SKM-1 (cell line): ENCODE measurements around the gene CRTC1.

Source experiments
- DNase-seq: peaks from one replicate; lab custom pipeline; 2025; ENCODE audit not compliant: unreplicated experiment; lab: John Stamatoyannopoulos, UW

CRTC1 gene

GRCh38 chr19:18651733-18652132 lies 31.7 kb upstream of the CRTC1 start:
- no peak for DNase-seq

GRCh38 chr19:18653853-18654252 lies 29.6 kb upstream of the CRTC1 start:
- DNase-seq, result no peak

- no peak for DNase-seq
Measured at GRCh38 chr19:18654469-18654868, 29.0 kb upstream of the CRTC1 start.

DNA sequence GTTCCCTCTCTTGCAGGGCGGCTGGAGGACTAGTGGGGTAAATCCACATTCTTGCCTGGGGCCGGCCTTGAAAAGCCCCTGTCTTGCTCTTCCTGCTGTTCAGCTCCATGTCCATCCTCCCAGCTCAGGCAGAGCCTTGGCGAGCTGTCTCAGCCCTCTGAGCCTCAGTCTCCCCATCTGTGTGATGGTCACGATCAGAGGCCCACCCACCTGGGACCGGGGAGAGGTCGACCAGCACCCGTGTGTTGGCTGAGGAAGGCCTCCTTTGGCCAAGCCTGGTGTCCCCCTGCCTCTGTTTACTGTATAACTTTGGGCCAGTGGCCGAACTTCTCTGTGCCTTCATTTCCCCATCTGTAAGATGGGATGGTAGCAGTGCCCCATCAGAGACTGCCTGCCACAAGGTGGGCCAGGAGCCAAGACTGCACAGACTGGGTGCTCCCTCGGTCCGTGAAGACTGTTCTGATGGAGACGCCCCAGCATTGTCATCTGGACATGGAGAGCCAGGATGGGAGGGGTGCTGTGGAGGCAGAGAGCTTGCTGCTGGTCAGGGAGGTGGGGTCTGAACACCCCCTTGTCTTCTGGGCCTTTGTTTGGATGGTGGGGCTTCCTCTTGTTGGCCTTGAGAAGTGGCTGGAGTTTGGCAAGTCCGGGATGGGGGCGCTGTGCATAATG lies 28.2 kb upstream of the CRTC1 start:
- DNase-seq, result no peak

- no peak for DNase-seq
Measured at GRCh38 chr19:18656337-18657086, 27.0 kb upstream of the CRTC1 start.

DNA sequence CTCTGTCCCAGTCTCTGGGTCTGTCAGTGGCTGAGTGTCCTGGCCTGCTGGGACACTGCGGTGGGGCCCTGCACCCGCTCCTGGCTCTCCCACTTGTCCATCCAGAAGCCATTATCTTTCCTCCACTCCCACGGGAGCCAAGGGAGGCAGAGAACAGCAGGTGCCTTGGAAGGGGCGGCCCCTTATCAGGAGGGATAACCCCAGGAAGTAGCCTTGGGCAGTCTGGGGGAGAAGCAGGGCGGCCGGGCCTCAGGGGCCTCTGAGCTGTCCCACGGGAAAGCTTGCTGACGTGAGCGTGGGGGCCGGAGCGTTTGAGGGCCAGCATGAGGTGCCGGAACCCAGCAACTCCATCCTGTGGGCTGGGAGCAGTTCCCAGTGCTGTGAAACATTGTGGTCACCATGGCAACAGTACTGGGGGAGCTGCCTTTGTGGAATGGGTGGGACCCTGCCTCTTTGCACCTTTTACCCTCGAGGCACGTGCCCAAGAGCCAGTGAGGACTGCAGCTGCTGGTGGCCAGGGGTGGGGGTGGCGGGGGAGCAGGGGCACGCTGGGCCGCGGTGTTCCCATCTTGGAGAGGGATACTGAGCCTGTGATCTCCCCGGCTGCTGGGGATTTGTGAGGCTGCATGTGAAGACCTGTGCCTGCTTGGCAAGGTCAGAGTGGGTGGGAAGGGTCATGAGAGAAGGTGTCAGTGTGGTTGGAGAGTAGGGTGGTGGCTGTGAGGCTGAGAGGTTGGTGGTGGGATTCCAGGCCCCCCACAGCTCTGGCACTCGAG lies 25.7 kb upstream of the CRTC1 start:
- DNase-seq, result no peak

GRCh38 chr19:18658366-18658855 lies 25.1 kb upstream of the CRTC1 start:
- DNase-seq, result no peak

DNA sequence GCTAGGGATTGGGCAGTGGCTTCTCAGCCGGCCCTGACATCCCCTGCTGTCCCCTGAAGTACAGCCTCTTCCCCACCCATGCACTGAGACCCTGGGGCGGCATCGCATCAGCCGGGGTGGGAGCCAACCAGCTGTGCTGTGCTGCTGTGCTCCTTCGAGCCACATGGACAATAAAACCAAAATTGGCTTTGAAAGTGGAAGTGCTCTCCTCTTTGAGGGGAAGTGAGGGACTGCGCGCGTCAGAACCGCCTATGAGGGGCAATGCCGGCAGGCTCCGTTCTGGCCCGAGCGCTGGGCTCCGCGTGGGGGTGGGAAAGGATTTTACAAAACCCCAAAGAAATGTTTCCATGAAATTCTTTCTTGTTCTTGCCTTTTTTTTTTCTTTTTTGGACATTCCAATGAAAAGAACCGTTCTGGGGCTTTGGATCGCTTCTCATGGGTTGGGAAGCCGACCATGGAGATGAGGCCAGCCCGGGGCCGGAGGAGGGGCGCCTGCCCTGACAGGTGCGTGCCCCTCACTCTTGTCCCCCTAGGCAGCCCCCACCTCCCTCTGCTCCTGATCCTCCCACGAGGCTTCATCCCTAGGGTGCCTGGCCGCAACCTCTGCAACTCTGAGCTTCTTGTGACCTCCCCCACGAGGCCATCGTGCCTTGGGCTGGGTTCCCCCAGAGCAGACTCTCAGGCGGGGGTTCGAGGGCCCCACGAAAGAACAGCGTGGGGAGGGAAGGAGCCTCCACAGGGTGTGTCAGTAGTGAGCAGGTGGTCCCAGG lies 24.0 kb upstream of the CRTC1 start:
- no peak for DNase-seq

- no peak for DNase-seq
Measured at GRCh38 chr19:18660051-18660910, 23.2 kb upstream of the CRTC1 start.

GRCh38 chr19:18660939-18661670 lies 22.4 kb upstream of the CRTC1 start:
- no peak for DNase-seq

- no peak for DNase-seq
Measured at GRCh38 chr19:18662972-18663732, 20.3 kb upstream of the CRTC1 start.

DNA sequence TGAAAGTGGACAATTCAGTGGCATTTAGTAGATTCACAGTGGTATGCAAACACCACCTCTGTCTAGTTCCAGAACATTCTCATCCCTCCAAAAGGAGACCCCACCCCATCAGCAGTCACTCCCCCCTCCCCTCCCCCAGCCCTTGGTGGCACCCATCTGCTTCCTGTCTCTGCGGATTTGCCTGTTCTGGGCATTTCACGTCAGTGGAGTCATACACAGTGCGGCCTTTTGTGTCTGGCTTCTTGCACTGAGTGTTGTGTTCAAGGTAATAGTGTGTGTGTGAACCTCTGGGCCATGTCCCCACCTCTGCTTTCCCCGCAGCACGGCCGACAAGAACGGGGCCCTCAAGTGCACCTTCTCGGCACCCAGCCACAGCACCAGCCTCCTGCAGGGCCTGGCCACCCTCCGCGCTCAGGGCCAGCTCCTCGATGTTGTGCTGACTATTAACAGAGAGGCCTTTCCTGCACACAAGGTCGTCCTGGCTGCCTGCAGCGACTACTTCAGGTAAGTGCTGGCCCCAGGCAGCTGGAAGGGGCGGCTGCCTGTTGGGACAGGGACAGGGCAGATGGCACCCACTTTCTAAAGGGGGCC lies 19.4 kb upstream of the CRTC1 start:
- no peak for DNase-seq

GRCh38 chr19:18665771-18666202 lies 17.7 kb upstream of the CRTC1 start:
- no peak for DNase-seq

GRCh38 chr19:18666317-18666716 lies 17.2 kb upstream of the CRTC1 start:
- DNase-seq, result no peak

- no peak for DNase-seq
Measured at GRCh38 chr19:18666784-18667183, 16.7 kb upstream of the CRTC1 start.

DNA sequence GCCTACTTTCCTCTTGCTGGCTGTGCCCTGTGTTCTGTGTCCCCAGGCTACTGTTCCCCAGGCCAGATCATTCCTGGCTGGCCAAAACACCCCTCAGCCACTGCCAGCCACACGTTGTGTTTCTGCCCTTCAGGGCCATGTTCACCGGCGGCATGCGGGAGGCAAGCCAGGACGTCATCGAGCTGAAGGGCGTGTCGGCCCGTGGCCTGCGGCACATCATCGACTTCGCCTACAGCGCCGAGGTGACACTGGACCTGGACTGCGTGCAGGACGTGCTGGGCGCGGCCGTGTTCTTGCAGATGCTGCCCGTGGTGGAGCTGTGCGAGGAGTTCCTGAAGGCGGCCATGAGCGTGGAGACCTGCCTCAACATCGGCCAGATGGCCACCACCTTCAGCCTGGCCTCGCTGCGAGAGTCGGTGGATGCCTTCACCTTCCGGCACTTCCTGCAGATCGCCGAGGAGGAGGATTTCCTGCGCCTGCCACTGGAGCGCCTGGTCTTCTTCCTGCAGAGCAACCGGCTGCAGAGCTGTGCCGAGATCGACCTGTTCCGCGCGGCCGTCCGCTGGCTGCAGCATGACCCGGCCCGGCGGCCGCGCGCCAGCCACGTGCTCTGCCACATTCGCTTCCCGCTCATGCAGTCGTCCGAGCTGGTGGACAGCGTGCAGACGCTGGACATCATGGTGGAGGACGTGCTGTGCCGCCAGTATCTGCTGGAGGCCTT lies 15.8 kb upstream of the CRTC1 start:
- DNase-seq, result no peak

- DNase-seq, result no peak
Measured at GRCh38 chr19:18668252-18668631, 15.2 kb upstream of the CRTC1 start.
